ENCODE measurements around the gene LOX. TPM values are rescaled to one million over a fixed set of nuclear protein-coding genes. Genes with fewer than 3 reads are reported as not detected.

The LOX gene
- total RNA-seq, 1 donor from 2014 or later: 0.11 TPM

DNA sequence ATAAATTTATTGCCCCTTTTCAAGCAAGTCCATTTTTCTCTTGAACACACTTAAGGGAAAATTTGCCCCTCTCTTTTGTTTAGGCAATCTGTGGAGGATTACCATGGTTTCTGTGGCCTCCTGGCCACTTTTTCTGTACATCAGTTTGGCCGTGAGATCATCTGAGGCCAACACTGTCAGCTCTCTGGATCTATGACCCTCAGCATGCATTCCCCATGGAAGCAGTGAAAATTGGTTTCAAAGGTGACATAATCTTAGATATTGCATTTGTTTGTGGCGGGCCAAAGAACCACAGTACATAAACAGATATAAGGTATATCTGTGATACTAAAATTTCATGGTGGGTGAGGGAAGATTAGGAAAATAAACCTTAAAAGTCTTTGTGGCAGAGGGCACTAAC, 46.7 kb upstream of the LOX start:
- TF ChIP-seq, protein P1, sequence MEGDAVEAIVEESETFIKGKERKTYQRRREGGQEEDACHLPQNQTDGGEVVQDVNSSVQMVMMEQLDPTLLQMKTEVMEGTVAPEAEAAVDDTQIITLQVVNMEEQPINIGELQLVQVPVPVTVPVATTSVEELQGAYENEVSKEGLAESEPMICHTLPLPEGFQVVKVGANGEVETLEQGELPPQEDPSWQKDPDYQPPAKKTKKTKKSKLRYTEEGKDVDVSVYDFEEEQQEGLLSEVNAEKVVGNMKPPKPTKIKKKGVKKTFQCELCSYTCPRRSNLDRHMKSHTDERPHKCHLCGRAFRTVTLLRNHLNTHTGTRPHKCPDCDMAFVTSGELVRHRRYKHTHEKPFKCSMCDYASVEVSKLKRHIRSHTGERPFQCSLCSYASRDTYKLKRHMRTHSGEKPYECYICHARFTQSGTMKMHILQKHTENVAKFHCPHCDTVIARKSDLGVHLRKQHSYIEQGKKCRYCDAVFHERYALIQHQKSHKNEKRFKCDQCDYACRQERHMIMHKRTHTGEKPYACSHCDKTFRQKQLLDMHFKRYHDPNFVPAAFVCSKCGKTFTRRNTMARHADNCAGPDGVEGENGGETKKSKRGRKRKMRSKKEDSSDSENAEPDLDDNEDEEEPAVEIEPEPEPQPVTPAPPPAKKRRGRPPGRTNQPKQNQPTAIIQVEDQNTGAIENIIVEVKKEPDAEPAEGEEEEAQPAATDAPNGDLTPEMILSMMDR (IDR thresholded peaks at IDR 0.05): no peak
- TF ChIP-seq EZH2phosphoT487 (IDR thresholded peaks at IDR 0.05) (no peak), EZH2 (IDR thresholded peaks at IDR 0.05) (no peak)
- no peak overlapping the region for H3K4me3 ChIP-seq
- H2AFZ ChIP-seq (replicated peaks): no peak overlapping the region
- no peak overlapping the region for H3K9ac ChIP-seq
- no peak for DNase-seq (ENCODE audit: low spot score)
- H3K27ac Mint-ChIP-seq: no peak overlapping the region
- H3K4me2 ChIP-seq: no peak overlapping the region
- no peaks in the 10 kb centered on the region for H3K27me3 ChIP-seq
- no peaks in the 10 kb centered on the region for H4K20me1 ChIP-seq (ENCODE audit: low read depth)
- H3K4me1 Mint-ChIP-seq: peaks cover 25% of the 10 kb centered on the region
- no peak overlapping the region for H3K27ac ChIP-seq
- no peaks in the 10 kb centered on the region for H3K79me2 ChIP-seq (ENCODE audit: low read depth)
- H3K9me3 Mint-ChIP-seq: no peaks in the 10 kb centered on the region
- H3K4me3 Mint-ChIP-seq: no peak overlapping the region
- H3K27me3 Mint-ChIP-seq (ENCODE audit: insufficient read depth, low read depth): peaks cover 4% of the 10 kb centered on the region
- no peaks in the 10 kb centered on the region for H3K36me3 Mint-ChIP-seq
- peaks cover 3% of the 10 kb centered on the region for H3F3A ChIP-seq (ENCODE audit: low read depth)
- H3K9me3 ChIP-seq (ENCODE audit: low read depth): no peaks in the 10 kb centered on the region
- H3K36me3 ChIP-seq: no peaks in the 10 kb centered on the region
- peaks cover 15% of the 10 kb centered on the region for H3K4me1 ChIP-seq

DNA sequence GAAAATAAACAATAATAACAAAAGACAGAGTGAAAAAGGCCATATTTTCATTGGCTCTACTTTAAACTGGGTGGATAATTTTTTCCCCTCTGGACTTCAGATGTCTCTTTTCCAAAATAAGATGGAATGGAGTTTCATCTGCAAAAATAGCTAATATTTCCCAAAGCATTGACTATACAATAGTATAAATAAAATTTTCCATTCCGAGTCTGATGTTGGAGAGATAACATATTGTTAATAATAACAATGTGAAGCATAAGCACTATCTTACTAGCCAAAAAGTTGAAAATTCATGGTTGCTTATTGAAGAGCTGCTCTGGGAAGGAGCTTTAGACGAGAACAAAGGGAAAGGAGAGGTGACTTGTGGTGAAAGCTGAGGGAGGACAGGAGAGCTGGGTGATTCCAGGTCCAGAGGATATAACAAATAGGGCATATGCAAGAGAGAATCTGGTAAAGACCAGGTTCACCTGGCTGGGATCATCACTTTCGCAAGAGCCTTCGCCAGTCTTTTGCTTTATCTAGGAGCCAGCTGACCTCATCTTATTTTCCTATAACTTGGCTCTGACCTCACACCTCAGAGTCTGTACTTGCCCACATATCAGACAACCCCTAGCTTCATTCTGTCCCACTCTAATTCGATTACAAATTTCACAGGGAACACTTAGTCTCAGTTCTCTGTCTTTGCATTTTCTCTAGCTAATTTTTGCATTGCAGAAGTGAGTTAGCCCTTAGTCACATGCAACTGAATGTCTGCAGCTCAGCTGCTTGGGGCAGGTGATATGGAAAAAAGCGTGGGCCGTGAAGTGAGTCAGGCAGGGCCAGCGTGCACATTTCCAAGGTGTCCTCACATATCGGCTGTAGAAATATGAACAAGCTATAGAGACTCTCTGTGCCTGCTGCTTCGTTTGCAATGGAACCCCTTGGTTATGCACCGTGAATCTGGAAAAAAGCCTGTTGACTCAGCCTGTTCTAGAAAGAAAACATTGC, 43.7 kb upstream of the LOX start:
- TF ChIP-seq EZH2 (IDR thresholded peaks at IDR 0.05) (no peak), EZH2phosphoT487 (IDR thresholded peaks at IDR 0.05) (no peak)
- TF ChIP-seq, protein P1 (IDR thresholded peaks at IDR 0.05): no peak
- H3K27ac Mint-ChIP-seq: no peak overlapping the region

DNA sequence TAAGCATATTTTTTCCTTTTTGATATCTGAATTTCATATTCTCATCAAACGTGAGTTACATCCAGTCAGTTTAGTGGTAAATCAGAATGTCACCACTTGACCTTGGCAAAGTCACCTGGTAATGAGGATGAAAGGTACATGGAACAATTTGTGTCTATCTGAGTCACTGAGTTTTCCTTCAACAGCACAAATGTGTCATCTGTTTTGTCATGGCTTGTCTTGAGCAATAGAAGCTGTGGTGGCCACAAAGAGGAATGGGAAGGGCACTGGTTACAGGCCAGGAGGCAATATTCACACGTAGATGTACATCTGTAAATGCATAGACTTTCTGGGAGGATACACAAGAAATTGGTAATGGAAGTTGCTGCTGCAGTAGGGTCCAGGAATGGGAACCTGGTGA, 42.9 kb upstream of the LOX start:
- no peak for TF ChIP-seq EZH2phosphoT487 (IDR thresholded peaks at IDR 0.05)
- TF ChIP-seq EZH2 (IDR thresholded peaks at IDR 0.05): no peak
- TF ChIP-seq, protein P1 (IDR thresholded peaks at IDR 0.05): no peak

More for the DNA sequence above, 43.7 kb upstream of the LOX start:
- H3K27ac ChIP-seq: no peak overlapping the region
- H3K36me3 Mint-ChIP-seq: no peaks in the 10 kb centered on the region
- no peaks in the 10 kb centered on the region for H3F3A ChIP-seq (ENCODE audit: low read depth)
- no peaks in the 10 kb centered on the region for H3K27me3 ChIP-seq
- no peaks in the 10 kb centered on the region for H3K79me2 ChIP-seq (ENCODE audit: low read depth)
- H3K36me3 ChIP-seq: no peaks in the 10 kb centered on the region
- H3K9me3 Mint-ChIP-seq: no peaks in the 10 kb centered on the region
- H3K9me3 ChIP-seq (ENCODE audit: low read depth): no peaks in the 10 kb centered on the region
- H3K4me1 Mint-ChIP-seq: peaks cover 6% of the 10 kb centered on the region
- H3K4me3 Mint-ChIP-seq: no peak overlapping the region
- peaks cover 4% of the 10 kb centered on the region for H3K27me3 Mint-ChIP-seq (ENCODE audit: insufficient read depth, low read depth)
- DNase-seq (ENCODE audit: low spot score): no peak
- no peak overlapping the region for H3K9ac ChIP-seq
- H4K20me1 ChIP-seq (ENCODE audit: low read depth): no peaks in the 10 kb centered on the region
- H2AFZ ChIP-seq (replicated peaks): no peak overlapping the region
- peaks cover under 1% of the 10 kb centered on the region for H3K4me1 ChIP-seq
- H3K4me3 ChIP-seq: no peak overlapping the region
- no peak overlapping the region for H3K4me2 ChIP-seq

More for the DNA sequence above, 42.9 kb upstream of the LOX start:
- H3K36me3 Mint-ChIP-seq: no peaks in the 10 kb centered on the region
- H4K20me1 ChIP-seq (ENCODE audit: low read depth): no peaks in the 10 kb centered on the region
- H3K4me3 ChIP-seq: no peak overlapping the region
- H2AFZ ChIP-seq (replicated peaks): no peak overlapping the region
- H3K27me3 ChIP-seq: no peaks in the 10 kb centered on the region
- no peak overlapping the region for H3K4me3 Mint-ChIP-seq
- H3K79me2 ChIP-seq (ENCODE audit: low read depth): no peaks in the 10 kb centered on the region
- H3K36me3 ChIP-seq: no peaks in the 10 kb centered on the region
- no peak overlapping the region for H3K27ac ChIP-seq
- H3K9me3 Mint-ChIP-seq: no peaks in the 10 kb centered on the region
- H3K27ac Mint-ChIP-seq: no peak overlapping the region
- no peak overlapping the region for H3K9ac ChIP-seq
- peaks cover under 1% of the 10 kb centered on the region for H3K4me1 Mint-ChIP-seq
- H3F3A ChIP-seq (ENCODE audit: low read depth): no peaks in the 10 kb centered on the region
- no peaks in the 10 kb centered on the region for H3K4me1 ChIP-seq
- no peaks in the 10 kb centered on the region for H3K9me3 ChIP-seq (ENCODE audit: low read depth)
- no peak overlapping the region for H3K4me2 ChIP-seq
- no peak for DNase-seq (ENCODE audit: low spot score)
- peaks cover 4% of the 10 kb centered on the region for H3K27me3 Mint-ChIP-seq (ENCODE audit: insufficient read depth, low read depth)
